Fibroblast of the conjunctiva (primary cell): Measurements from ENCODE around the gene SIM2.

Source experiments
- DNase-seq: peaks from one replicate; pipeline ENCODE4 v3.0.0-alpha.2; 2010; ENCODE audit warnings: low read depth

SIM2 gene

DNA sequence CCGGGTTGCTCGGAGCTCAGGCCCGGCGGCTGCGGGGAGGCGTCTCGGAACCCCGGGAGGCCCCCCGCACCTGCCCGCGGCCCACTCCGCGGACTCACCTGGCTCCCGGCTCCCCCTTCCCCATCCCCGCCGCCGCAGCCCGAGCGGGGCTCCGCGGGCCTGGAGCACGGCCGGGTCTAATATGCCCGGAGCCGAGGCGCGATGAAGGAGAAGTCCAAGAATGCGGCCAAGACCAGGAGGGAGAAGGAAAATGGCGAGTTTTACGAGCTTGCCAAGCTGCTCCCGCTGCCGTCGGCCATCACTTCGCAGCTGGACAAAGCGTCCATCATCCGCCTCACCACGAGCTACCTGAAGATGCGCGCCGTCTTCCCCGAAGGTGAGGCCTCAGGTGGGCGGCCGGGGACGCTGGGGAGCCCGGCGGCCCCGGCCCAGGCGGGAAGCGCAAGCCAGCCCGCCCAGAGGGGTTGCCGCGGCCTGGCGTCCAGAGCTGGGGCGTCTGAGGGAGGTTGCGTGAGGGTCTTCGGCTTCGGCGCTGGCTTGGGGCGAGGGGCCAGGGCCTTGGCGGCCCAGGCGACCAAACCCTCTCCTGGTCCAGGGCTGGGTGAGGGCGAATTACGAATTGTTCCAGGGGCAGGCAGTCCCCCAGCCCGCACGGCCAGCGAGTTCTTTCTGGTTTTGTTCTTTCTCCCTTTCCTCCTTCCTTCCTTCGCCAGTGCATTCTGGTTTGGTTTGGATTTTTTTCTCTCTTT lies 805 bp downstream of the SIM2 start:
- DNase-seq = no peak

DNA sequence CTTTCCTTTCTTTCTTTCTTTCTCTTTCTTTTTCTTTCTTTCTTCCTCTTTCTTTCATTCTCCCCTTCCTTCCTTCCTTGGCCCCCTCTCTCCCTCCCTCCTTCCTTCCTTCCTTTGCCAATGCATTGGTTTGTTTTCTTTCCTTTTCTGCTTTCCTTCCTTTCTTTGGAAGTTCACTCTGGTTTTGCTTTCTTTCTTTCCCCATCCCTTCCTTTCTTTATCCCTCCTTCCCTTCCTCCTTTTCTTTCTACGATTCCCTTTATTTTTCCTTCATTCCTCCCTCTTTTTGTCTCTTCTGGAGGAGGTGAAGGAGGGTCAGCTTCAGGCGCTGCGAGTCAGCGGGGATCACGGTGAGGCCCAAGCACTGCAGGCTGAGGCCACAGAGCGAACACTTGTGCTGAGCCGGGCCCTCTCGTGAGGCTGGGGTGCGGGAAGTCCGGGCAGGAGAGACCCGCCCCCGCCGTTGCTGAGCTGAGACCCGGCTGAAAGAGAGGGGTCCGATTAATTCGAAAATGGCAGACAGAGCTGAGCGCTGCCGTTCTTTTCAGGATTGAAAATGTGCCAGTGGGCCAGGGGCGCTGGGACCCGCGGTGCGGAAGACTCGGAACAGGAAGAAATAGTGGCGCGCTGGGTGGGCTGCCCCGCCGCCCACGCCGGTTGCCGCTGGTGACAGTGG lies 1.5 kb downstream of the SIM2 start:
- no peak for DNase-seq

DNA sequence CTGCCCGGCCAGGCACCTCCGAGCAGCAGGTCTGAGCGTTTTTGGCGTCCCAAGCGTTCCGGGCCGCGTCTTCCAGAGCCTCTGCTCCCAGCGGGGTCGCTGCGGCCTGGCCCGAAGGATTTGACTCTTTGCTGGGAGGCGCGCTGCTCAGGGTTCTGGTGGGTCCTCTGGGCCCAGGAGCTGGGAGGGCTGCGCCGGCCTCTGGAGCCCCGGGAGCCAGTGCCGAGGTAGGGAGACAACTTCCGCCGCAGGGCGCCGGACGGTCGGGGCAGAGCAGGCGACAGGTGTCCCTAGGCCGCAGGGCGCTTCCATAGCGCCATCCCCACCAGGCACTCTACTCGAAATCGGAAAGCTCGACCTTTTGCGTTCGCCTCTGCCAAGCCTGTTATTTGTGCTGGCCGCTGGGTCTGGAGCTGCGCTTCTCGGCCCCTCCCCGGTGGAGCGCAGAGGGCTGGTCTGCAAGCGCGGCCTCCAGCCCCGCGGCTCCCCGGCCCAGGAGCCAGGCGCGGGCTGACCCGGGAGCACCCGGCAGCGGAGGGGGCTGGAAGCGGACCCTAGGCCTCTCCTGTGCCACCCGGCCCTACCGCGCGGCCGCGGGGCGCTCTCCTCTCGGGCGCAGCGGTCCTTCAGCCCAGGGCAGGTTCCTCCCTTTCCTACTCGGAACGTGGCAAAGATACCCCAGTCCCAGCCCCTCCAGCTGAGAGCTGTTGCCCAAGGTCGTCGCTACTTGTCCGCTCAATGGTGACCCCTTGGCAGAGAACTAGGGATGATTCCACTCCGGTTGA lies 2.2 kb downstream of the SIM2 start:
- DNase-seq = no peak

DNA sequence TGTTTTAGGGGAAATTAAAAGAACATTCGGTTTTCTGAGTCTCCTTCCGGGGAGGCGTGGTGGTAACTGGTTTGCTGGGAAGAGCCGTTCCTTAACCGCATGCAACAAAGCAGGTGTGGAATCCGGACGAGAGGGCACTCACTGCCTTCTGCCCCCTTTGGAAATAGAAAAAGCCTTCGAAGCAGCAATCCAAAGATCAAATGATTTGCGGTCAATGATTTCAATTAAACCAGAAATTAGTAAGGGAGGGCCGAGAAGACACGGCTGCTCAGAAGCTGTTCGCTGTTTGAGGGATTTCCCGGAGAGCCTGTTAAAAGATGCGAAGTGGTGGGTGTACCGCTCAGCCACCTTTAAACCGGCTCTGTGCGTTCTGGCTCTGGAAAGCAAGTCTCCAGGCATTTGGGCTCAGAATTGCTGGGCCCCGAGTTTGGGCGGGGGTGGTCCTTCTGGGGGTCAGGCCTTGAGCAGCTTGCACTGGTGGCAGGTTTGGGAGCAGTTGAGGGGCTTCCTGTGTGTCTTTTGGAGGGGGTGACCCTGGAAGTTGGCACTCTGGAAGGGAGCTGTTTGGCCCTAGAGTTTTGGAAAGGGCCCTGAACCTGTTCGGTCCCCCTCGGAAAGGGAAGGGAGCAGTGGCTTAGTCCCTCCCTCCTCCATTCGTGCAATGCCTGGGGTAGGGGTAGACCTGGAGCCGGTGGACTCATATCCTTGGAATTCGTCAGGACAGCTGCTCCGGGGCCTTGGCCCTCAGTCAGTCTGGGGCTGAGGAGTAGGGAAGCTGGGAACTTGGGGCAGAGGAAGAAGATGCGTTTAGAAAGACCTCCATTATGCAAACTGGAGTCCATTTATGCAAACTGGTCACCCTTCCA lies 3.1 kb downstream of the SIM2 start:
- no peak for DNase-seq

DNA sequence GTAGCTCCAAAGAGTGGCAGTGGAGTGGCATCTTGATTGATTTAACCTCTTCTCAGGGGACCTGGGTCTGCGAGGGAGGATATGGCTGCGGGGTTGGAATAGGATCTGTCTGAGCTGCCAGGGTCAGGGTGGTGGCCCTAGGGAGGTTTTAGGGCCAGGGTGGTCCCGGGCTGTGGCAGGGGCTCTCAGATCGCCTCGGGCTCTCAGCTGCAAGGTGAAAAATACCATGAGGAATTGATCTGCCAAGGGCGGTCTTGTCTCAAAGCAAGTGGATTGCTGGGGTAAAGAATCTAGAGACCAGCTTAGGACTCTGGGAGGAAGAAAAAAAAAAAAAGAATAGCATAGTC lies 3.7 kb downstream of the SIM2 start:
- no peak for DNase-seq

DNA sequence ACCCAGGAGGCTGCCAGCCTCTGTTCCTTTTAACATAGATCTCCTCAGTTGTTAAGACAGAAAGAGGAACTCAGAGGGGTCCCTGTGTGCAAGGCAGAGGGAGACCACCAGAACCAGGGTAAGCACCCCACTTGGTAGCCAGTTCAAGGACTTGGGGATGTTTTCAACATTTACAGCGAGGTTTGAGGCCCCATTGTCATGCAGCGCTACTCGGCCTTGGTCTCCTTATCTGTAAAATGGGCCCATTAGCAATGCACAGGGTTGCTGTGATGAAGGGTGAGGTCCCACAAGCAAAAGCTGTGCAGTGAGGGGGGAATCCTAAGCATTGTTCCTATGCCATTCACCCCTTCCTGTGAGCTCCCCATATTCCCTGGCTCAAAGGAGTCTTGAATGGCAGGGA lies 4.2 kb downstream of the SIM2 start:
- no peak for DNase-seq

DNA sequence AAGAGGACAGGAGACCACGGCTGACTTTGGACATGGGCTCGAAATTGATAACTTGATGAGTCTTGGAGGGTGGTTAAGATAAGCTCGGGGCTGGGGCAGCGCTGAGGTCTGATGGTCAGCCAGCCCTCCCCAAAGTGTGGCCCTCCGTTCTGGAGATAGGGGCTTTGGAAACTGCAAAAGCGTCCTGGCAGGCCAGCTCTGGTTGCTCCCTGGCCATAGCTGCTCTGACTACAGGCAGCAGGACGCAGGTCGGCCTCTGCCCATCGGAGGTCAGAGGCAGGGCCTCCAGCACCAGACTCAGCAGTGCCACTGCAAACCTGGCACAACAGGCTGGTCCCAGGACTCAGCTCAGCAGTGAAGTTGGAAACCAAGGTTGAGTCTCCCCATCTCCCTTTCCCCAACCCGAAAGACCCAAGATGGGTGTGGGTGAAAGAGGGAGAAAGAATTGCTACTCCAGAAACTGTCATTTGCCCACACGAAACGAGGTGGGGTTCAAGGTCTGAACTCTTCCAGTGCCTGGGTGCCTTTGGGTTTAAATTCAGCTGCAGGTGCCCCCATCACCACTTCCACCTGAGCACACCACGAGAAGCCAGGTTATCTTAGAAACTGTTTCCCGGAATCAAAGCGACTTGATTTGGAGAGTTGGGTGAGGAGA lies 4.8 kb downstream of the SIM2 start:
- no peak for DNase-seq

DNA sequence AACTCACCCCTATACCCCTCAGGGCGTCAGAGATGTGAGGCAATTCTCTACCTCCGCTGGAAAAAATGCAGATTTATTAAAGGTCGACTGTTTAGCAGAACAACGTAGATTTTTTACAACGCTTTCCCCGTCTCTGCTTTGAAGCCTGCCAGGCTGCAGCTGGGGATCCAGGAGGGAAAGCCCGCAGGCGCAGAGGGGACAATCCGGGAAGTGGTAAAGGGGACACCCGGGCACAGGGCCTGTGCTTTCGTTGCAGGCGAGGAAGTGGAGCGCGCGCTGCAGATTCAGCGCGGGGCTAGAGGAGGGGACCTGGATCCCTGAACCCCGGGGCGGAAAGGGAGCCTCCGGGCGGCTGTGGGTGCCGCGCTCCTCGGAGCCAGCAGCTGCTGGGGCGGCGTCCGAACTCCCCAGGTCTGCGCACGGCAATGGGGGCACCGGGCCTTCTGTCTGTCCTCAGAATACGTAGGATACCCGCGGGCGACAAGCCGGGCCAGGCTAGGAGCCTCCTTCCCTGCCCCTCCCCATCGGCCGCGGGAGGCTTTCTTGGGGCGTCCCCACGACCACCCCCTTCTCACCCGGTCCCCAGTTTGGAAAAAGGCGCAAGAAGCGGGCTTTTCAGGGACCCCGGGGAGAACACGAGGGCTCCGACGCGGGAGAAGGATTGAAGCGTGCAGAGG lies 5.5 kb downstream of the SIM2 start:
- no peak for DNase-seq

DNA sequence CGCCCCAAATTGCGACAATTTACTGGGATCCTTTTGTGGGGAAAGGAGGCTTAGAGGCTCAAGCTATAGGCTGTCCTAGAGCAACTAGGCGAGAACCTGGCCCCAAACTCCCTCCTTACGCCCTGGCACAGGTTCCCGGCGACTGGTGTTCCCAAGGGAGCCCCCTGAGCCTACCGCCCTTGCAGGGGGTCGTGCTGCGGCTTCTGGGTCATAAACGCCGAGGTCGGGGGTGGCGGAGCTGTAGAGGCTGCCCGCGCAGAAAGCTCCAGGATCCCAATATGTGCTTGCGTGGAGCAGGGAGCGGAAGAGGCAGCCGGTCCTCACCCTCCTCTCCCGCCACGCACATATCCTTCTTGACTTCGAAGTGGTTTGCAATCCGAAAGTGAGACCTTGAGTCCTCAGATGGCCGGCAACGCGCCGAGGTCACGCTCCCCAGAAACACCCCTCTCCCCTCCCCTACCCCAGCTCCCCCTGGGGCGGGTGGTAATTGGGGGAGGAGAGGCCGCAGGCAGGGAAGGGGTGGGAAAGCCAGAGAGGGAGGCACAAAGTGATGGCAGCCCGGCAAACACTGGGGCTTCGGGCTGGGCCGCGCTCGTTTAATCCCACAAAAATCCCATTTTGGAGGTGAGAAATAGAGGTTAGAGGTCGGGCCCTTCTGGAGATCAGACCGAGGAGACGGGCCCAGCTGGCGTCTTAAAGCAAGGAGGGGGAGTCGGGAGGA lies 6.2 kb downstream of the SIM2 start:
- no peak for DNase-seq

DNA sequence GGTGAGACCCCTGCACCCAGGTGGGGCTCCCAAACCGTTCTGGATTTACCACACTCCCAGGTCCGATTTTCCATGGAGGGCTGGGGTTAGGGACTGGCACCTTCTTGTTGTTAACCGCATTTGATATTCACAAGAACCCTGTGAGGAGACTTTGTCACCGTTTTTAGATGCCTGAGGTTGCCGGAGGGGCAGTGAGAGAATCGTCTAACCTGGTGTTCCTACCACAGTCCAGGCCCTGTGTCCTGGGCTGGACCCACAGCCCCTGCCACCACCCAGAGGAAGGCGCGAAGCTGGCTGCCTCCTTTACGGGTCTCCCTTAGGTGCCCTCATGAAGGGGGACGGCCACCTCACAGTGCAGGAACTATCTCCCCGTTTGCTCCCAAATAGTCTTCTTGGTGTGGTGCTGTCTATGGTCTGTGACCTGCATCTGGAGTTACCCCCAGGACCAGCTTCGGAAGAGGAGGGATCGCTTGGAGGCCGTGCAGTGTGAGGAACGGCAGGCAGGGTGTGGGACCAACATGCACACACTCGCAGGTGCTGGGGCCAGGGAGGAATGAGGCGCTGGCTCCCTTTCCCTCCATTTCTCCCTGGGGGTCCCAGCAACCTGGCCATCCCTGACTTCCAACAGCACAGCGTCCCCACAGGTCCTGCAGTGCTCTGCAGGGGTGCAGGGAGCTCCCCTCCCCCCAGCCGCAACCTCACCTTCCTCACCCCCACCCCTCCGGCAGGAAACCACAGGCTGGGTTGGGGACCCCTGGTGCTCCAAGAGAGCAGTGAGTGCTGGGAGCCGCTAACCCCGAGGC lies 7.0 kb downstream of the SIM2 start:
- DNase-seq = no peak

DNA sequence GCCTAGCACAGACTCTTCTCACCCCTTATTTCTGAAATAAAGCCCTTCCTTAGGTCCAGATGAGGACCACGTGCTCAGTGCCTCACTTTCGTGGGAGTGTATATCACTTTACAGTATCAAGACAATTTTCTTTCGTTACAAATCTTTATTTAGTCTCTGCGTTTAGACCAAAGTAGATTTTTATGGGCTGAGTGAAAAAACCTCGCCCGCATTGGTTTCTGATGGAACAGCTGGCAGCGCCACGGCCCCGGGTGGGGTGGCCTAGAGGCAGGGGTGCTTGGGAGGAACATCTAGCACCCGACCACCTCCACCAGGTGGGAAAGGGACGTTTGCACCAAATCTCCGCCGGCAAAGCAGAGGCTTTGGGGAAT lies 7.6 kb downstream of the SIM2 start:
- no peak for DNase-seq

DNA sequence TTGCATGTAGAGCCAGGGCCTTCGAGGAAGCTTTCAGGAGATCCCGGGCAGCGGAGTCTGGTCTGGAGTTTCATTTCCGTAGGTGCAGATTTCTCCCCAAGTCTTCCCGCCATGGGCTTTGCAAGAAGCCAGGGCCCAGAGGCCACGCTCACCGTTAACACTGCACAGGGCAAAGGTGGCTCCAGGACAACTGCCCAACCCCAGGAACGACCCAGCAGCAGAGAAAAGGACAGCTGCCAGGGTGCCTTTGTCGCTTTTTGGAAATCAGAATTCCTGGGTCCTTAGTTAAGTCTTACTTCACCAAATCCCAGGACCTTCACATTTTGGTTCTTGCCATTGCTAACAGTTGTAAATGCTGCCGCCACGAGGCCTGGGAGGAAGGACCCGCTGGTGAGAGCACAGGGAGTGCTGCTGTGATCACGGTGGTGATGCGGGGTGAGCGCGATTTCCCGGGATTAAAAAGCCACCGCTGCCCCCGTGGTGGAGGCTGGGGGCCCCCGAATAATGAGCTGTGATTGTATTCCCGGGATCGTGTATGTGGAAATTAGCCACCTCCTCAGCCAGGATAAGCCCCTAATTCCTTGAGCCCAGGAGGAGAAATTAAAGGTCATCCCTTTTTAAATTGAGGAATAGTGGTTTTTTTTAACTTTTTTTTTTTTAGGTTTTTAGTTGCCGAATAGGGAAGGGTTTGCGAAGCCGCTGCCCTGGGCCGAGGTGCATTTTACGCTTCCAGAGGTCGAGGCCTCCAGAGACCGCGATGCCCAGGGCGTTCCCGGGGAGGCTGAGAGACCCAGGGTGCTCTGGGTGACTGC lies 8.2 kb downstream of the SIM2 start:
- no peak for DNase-seq

DNA sequence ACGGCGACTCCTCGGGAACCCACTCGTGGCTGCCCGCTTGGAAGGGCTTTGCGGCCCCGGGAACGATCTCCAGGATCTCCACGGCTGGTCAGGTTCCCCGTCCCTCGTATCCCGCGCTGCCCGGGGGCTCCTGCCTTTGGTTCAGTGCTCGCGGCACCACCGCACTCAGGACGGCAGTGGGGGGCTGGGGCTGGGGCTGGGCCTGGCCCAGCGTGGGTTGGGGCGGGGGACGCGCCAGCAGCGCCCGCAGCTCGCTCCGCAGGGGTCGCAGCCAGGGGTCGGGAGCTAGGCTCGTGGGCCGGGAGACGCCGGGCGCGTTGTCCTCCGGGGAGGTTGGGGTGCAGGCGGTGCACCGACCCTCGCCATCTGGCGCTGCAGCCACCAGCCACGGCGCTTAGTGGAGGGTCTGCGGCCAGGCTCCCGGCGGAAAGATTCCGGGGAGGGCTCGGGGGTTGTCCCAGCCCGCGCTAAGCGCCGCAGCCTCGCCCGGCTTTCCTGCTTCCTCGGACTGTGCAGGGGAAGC lies 8.9 kb downstream of the SIM2 start:
- no peak for DNase-seq

DNA sequence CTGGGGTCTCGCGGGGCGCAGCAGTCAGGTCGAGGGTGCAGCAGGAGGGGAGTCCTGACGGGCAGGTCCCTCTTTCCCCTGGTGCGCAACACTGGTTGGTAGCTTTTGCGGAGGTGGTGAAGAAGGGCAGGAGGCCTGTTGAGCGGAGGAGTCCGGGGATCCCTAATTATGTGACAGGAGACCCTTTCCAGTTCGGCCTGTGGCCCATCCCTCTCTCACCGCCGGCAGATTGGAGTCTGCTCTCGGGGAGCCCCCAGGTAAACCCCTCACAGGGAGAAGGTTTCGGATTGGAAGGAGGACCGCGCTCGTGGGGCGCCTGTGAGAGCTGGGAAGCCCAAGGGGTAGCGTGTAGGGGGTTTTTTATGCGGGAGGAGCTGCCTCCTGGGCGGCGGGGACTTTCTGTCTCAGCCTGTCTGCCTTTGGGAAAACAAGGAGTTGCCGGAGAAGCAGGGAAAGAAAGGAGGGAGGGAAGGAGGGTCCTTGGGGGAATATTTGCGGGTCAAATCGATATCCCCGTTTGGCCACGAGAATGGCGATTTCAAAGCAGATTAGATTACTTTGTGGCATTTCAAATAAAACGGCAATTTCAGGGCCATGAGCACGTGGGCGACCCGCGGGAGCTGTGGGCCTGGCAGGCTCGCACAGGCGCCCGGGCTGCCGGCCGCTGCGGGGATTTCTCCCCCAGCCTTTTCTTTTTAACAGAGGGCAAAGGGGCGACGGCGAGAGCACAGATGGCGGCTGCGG lies 9.5 kb downstream of the SIM2 start:
- no peak for DNase-seq

DNA sequence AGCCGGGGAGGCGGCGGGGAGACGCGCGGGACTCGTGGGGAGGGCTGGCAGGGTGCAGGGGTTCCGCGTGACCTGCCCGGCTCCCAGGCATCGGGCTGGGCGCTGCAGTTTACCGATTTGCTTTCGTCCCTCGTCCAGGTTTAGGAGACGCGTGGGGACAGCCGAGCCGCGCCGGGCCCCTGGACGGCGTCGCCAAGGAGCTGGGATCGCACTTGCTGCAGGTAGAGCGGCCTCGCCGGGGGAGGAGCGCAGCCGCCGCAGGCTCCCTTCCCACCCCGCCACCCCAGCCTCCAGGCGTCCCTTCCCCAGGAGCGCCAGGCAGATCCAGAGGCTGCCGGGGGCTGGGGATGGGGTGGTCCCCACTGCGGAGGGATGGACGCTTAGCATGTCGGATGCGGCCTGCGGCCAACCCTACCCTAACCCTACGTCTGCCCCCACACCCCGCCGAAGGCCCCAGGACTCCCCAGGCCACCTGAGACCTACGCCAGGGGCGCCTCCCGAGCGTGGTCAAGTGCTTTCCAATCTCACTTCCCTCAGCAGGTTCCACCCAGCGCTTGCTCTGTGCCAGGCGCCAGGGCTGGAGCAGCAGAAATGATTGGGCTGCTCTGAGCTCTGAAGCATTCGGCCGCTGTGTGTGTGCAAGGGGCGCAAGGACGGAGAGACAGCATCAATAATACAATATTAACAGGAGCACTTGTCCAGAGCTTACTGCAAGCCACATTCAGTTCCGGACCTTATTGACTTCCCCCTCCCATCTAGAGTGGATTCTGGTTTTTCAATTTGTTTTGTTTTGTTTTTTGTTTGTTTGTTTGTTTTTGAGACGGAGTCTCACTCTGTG lies 10.3 kb downstream of the SIM2 start:
- DNase-seq = no peak

DNA sequence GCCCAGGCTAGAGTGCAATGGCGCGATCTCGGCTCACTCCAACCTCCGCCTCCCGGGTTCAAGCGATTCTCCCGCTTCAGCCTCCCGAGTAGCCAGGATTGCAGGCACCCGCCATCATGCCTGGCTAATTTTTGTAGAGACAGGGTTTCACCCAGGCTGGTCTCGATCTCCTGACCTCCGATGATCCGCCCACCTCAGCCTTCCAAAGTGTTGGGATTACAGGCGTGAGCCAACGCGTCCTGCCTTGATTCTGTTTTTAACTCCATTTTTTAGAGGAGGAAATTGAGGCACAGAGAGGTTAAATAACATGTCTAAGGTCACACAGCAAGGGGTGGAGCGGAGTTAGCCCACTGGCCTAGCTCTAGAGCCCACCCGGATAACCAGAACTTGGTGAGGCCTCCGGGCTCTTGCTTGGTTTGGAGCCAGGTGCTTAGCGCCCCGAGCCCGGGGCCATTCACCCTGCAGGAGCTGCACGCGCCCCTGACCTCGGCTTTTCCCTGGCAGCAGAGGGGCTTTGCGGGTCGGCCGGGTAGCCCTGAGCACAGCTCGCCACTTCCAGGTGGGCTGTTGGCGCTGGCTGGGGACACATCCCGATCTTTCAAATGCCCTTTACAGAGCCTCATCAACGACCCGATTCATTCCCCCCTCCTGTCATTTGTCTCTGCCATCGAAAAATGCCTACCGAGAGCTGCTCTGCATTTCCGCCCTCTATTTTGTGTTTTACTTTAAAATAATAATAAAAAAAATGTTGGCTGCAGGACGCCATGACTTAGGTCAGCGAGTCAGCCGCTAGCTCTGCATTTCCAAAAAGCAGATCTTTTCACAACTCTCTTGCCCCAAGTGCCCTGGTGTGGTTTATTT lies 11.2 kb downstream of the SIM2 start:
- no peak for DNase-seq
